Measurements from ENCODE around the gene CSK.

Gene CSK

GRCh38 chr15:74828835-74829234 is 47.0 kb downstream of the CSK start:
- DNase-seq = peak; percentile 23

DNA sequence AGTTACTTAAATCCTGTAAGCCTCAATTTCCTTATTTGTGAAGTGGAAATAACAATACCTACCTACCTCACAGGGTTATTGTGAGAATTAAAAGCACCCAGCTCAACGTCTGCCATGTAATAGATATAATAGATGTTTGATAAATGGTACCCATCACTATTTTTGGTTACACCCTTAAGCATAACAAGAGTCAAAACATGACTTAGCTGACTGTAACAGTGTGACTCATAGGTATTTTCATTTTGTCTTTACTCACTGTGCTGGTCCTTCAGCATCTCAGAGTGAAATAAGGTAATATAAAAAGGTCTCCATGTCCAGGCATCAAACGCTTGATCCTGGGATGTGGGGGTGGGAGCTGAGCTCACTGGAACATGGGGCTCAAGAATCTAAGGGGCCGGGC is 47.6 kb downstream of the CSK start:
- no peak for DNase-seq

- DNase-seq = no peak
These were observed 48.1 kb downstream of the CSK start for GRCh38 chr15:74829991-74830390.

DNA sequence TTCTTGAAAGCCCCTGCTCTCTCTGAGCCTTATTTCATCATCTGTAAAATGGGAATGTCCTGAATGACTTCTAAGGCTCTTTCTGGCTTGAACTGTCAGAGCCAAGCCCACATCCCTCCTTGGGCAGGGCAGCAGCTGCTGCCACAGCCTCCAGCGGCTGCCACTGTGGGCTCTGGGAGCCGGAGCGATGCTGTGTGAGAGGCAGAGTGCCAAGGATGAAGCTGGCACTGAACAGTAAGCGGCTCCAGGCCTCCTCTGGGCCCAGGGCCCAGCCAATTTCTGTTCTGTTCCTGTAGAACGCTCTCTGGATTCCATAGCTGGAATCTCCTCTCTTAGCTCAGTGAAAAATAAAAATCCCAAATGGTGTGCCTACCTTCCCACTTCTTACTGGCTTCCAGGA is 49.0 kb downstream of the CSK start:
- no peak for DNase-seq

GRCh38 chr15:74831813-74832495 is 50.1 kb downstream of the CSK start:
- no peak for DNase-seq

GRCh38 chr15:74832826-74833225 is 50.9 kb downstream of the CSK start:
- DNase-seq = no peak

DNA sequence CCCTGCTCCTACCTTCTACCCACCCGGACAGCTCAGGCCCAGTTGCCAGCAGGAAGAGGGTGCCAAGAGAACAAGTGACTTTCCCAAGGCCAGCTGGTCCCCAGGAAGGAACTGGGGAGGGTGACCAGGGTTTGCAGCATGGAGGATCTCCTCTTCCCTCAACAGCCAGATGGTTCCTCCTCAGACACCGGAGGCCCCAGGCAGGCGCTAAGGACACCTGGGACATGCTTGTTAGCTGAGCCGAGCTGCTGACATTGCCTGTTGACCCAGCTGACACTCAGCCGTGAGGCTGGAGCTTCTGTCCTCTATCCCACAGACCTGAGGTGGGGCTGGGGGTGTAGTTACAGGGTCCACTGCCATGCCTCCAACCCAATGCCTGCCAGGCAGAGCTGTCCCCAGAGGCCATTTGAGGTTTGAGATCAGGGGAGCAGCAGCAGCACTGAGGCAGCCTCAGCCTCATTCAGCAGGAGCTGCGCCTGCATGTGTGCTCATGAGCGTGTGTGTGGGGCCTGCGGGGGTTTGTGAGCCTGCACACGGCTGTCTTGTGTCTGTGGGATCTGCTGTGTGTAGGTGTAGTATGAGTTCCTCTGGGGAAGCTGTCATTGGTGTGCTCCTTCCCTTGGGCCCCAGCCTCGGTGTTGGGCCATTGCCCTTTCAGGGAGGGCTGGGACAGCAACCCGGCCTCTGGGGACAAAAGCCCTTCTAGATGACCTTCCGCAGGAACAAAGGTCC is 51.7 kb downstream of the CSK start:
- no peak for DNase-seq

DNA sequence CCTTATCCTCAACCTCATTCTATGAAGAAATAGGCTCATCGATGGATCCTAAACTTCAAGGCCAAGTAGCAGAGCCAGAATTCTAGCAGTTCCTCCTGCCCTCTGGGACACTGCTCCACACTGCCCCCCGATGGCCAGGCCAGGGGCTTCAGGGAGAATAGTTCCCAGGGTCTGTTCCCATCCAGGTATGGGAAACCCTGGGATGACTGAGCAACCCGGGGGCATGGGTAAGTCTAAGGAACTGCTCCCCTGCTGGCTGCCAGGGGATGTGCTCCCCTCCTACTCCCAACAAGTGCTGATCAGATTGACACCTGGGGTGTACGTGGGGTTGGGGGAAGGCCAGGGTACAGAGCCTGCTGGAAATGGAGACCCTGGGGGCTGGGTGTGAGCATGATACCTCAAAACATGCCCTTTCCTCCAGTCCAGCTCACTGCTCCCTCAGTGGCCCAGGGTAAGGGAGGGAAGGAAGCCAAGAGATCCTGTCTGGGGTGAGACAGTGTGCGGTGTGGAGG is 53.5 kb downstream of the CSK start:
- no peak for DNase-seq

DNA sequence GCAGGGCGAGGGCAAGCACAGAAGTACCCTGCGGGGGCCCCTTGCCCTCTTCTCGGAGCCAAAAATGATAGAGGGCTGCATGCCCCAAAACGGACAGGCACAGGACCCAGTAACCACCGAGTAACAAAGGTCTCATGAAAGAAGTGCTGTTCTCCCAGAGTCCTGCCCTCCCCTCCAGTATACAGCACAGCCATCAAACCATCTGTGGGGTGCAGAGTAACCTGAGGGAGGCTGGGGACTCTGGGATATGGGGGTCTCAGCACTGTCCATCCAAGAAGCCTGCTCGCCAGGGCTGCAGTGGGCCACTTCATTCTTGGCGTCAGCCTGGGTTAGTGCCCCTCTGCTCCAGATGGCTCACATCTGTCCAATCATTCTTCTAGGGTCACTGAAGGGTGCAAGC is 55.0 kb downstream of the CSK start:
- no peak for DNase-seq

- DNase-seq = no peak
These were observed 55.7 kb downstream of the CSK start for GRCh38 chr15:74837482-74838136.

DNA sequence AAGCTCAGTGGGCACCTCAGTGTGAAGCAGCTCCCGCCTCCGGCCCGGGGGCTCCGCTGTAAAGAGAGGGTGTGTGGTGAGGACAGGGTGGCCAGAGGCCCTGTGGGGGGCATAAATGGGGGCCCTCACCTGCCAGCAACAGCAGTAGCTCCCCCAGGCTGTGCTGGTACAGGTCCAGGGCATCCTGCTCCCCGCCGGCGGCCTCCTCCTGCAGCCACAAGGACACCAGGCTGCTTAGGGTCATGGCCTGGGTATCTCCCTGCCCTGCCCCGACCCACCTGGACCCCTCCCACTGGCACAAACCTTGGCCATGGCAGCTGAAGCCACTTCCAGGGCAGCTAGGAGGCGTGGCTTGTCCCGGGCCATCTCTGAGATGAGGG is 56.2 kb downstream of the CSK start:
- DNase-seq = no peak

GRCh38 chr15:74838746-74839525 is 57.1 kb downstream of the CSK start:
- DNase-seq = no peak

GRCh38 chr15:74839526-74840395 is 57.9 kb downstream of the CSK start:
- DNase-seq = no peak

DNA sequence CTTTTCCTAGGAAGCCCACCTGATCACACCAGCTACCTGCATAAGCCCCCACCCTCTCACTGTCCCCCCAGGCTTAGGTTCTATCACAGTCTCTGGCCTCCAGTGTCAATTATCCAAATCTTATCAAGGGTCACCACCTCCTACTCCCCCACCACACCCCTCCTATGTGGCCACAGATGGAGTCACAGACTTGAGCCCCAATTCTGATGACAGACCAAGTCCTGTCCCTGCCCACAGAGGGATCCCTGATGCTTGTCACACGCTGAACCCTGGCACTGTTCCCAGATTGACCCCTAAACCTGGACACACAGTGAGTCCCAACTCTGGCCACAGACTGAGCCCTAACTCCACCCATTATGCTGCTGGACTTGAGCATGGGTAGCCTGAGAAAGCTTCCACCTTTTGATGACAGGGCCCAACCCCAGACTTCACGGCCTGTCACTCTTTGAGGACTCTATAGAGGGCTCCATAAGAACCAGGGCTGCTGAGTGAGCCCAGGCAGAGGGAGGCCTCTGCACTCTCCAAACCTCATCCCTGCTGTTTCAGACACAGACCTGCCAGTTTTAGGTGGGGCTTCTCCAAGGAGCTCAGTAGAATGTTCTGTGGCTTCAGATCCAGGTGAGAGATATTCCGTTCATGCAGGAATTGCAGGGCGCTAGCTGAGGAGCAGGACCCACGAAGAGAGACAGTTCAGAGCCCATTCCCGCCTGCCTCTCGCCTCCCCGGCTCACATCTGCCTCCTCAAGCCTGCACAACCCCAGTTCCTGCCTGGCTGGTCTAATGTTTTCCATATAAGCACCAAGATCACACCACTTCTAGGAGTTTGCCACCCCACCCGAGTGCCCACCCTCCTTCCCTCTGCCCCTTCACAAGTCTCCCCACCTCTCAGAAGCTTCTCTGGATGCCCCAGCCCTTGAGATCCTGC is 59.2 kb downstream of the CSK start:
- DNase-seq = no peak

DNA sequence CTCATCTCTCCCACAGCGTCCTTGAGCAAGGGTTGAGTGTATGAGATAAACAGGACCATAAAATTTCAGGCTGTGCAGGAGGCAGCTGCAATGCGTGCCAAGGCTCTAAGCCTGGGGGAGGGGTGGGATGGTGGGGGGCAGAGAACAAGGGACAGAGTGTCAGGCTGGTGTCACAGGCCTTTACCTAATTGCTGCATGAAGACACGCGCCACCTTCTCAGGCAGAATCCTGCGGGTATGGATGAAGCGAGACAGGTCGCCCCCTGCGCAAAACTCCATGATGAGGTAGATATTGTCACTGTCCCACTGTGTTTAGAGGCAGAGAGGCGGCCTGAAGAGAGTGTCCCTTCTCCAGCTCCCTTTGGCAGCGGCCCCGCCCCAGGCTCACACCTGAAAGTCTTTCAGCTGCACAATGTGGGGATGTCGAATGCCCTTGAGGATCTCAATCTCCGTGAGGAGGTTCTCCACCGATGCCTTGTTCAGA is 60.1 kb downstream of the CSK start:
- no peak for DNase-seq

GRCh38 chr15:74842581-74843444 is 60.9 kb downstream of the CSK start, which contains the start of gene ULK3:
ULK3 (minus strand) TSS chr15:74843156; CDS start chr15:74843105, 51 bp downstream.
- peak; percentile 80 for DNase-seq

GRCh38 chr15:74843445-74843828 is 61.6 kb downstream of the CSK start:
- no peak for DNase-seq

GRCh38 chr15:74843891-74844299 is 62.0 kb downstream of the CSK start:
- no peak for DNase-seq

GRCh38 chr15:74844319-74845207 is 62.7 kb downstream of the CSK start:
- no peak for DNase-seq

Measured in NCI-H774 (cell line).